K562 (cell line): ENCODE data around the gene PMPCB. TPM values are rescaled to one million over a fixed set of nuclear protein-coding genes. Genes with fewer than 3 reads are reported as not detected.

Source experiments
- FOSL1 ChIP-seq: fragments of 200-800 bp; sonication (Bioruptor generic); conservative IDR thresholded peaks from 2 replicates; pipeline ENCODE4 v1.6.1; 2016; ENCODE audit warnings: missing genetic modification characterization, missing compliant biosample characterization
- GMEB1 ChIP-seq: fragments of 250-450 bp; sonication (Bioruptor Pico); IDR thresholded peaks from 2 replicates; pipeline ENCODE4 v1.4.0; 2020; ENCODE audit warnings: mild to moderate bottlenecking
- HDAC2 ChIP-seq: fragments of 450-650 bp; IDR thresholded peaks from 2 replicates; pipeline ENCODE4 v1.6.1; 2016; ENCODE audit warnings: mild to moderate bottlenecking
- HNRNPK ChIP-seq: fragments of 200-400 bp; formaldehyde crosslinking; IDR thresholded peaks from one replicate; pipeline ENCODE4 v1.6.1; 2018; ENCODE audit warnings: mild to moderate bottlenecking, low read depth, low read length; ENCODE audit not compliant: poor library complexity, severe bottlenecking
- PKNOX1 ChIP-seq: fragments of 450-650 bp; IDR thresholded peaks from 2 replicates; pipeline ENCODE4 v1.6.1; 2016
- RBM25 ChIP-seq: fragments of 200-400 bp; formaldehyde crosslinking; IDR thresholded peaks from 2 replicates; pipeline ENCODE4 v1.6.1; 2018; ENCODE audit warnings: low read length, low read depth, moderate library complexity; ENCODE audit not compliant: severe bottlenecking
- SRF ChIP-seq, 2 experiments: fragments of 250-450, 450-650 bp in 1 of 2; sonication (Bioruptor Pico) in 1 of 2; sonication (generic) in 1 of 2; formaldehyde crosslinking; IDR thresholded peaks; 2 replicates each; pipeline versions ENCODE4 v1.5.0 to v1.5.1; 2020 to 2022; ENCODE audit warnings: mild to moderate bottlenecking in 1 of 2, missing genetic modification reagents in 1 of 2
- ZBED1 ChIP-seq: IDR thresholded peaks from 2 replicates; pipeline ENCODE4 v1.6.1; 2014
- ZKSCAN1 ChIP-seq: fragments of 150-350 bp; IDR thresholded peaks from 2 replicates; pipeline ENCODE4 v1.6.1; 2016; ENCODE audit warnings: low read depth, low read length
- ZNF134 ChIP-seq: fragments of 250-450 bp; sonication (Bioruptor Pico); conservative IDR thresholded peaks from 2 replicates; pipeline ENCODE4 v1.4.0; 2020
- ZNF408 ChIP-seq: fragments of 250-450 bp; sonication (Bioruptor Pico); IDR thresholded peaks from 2 replicates; pipeline ENCODE4 v1.4.0; 2020; ENCODE audit warnings: low read depth, mild to moderate bottlenecking, moderate library complexity
- polyA plus RNA-seq, 8 experiments: library from polyadenylated mRNA; depleted of rRNA in 4 of 8; stranded (reverse) in 5 of 8; unstranded in 3 of 8; fragments of >200 nt; fragmentation: Nextera tagmentation in 2 of 8; fragmentation: Illumina TruSeq in 1 of 8; extraction: Ambion mirVana in 2 of 8; extraction: Trizol in 1 of 8; gene quantifications; 2 replicates each; pipeline versions ENCODE4 v1.2.1 to v1.2.3, GENCODE V29; 2011 to 2014; ENCODE audit warnings: inconsistent platforms in 1 of 8, missing spikeins in 1 of 8
- total RNA-seq, 7 experiments: library from RNA; depleted of rRNA in 6 of 7; stranded (reverse); fragments of >200 nt in 6 of 7; fragmentation: Illumina TruSeq in 2 of 7; extraction: Trizol in 2 of 7; gene quantifications; 2 replicates each; pipeline versions ENCODE4 v1.2.1 to v1.2.3, GENCODE V29; 2011 to 2021; ENCODE audit warnings: low replicate concordance in 1 of 7
- TF ChIP-seq, protein P1 (sequence below): fragments of 450-650 bp; IDR thresholded peaks from 2 replicates; pipeline ENCODE4 v1.6.1; 2016; ENCODE audit warnings: low read depth
- TF ChIP-seq, protein P2 (sequence below), 3 experiments: IDR thresholded peaks in 2 of 3; conservative IDR thresholded peaks in 1 of 3; 2 replicates each; pipeline ENCODE4 v1.5.1; 2011 to 2012; ENCODE audit warnings: low read length in 3 of 3, mild to moderate bottlenecking in 3 of 3, control low read depth in 2 of 3, improper control_type of control experiment in 1 of 3, inconsistent platforms in 1 of 3, low read depth in 1 of 3, mixed read lengths in 1 of 3, moderate library complexity in 1 of 3; ENCODE audit not compliant: insufficient read depth in 2 of 3
- TF ChIP-seq, protein P3 (sequence below): fragments of 250-450 bp; sonication (Bioruptor Pico); IDR thresholded peaks from 2 replicates; pipeline ENCODE4 v1.9.0; 2021; ENCODE audit warnings: mild to moderate bottlenecking

Gene PMPCB
- total and polyA plus RNA-seq, 9 of the 15 experiments (the other 6 are each of a cell fraction or from before 2014, with no cell fraction given), result 61.2 to 209 (median 105) TPM

- TF ChIP-seq GMEB1 (no peak; the same call in 1 of the 2 replicates), ZNF408 (CRISPR knock-in tag) (no peak), HDAC2 (peak; percentile 70; the same call in 1 of the 2 replicates), FOSL1 (tag) (0 out of 2 replicates have a peak, but pooled peaks have one; percentile 17), SRF (CRISPR knock-in tag; IDR thresholded peaks at IDR 0.05) (no peak), ZNF134 (CRISPR knock-in tag) (no peak), RBM25 (no peak), HNRNPK (no peak), ZBED1 (no peak), ZKSCAN1 (peak; percentile 73; the same call in 1 of the 2 replicates), PKNOX1 (peak; percentile 53)
- TF ChIP-seq, protein P1, sequence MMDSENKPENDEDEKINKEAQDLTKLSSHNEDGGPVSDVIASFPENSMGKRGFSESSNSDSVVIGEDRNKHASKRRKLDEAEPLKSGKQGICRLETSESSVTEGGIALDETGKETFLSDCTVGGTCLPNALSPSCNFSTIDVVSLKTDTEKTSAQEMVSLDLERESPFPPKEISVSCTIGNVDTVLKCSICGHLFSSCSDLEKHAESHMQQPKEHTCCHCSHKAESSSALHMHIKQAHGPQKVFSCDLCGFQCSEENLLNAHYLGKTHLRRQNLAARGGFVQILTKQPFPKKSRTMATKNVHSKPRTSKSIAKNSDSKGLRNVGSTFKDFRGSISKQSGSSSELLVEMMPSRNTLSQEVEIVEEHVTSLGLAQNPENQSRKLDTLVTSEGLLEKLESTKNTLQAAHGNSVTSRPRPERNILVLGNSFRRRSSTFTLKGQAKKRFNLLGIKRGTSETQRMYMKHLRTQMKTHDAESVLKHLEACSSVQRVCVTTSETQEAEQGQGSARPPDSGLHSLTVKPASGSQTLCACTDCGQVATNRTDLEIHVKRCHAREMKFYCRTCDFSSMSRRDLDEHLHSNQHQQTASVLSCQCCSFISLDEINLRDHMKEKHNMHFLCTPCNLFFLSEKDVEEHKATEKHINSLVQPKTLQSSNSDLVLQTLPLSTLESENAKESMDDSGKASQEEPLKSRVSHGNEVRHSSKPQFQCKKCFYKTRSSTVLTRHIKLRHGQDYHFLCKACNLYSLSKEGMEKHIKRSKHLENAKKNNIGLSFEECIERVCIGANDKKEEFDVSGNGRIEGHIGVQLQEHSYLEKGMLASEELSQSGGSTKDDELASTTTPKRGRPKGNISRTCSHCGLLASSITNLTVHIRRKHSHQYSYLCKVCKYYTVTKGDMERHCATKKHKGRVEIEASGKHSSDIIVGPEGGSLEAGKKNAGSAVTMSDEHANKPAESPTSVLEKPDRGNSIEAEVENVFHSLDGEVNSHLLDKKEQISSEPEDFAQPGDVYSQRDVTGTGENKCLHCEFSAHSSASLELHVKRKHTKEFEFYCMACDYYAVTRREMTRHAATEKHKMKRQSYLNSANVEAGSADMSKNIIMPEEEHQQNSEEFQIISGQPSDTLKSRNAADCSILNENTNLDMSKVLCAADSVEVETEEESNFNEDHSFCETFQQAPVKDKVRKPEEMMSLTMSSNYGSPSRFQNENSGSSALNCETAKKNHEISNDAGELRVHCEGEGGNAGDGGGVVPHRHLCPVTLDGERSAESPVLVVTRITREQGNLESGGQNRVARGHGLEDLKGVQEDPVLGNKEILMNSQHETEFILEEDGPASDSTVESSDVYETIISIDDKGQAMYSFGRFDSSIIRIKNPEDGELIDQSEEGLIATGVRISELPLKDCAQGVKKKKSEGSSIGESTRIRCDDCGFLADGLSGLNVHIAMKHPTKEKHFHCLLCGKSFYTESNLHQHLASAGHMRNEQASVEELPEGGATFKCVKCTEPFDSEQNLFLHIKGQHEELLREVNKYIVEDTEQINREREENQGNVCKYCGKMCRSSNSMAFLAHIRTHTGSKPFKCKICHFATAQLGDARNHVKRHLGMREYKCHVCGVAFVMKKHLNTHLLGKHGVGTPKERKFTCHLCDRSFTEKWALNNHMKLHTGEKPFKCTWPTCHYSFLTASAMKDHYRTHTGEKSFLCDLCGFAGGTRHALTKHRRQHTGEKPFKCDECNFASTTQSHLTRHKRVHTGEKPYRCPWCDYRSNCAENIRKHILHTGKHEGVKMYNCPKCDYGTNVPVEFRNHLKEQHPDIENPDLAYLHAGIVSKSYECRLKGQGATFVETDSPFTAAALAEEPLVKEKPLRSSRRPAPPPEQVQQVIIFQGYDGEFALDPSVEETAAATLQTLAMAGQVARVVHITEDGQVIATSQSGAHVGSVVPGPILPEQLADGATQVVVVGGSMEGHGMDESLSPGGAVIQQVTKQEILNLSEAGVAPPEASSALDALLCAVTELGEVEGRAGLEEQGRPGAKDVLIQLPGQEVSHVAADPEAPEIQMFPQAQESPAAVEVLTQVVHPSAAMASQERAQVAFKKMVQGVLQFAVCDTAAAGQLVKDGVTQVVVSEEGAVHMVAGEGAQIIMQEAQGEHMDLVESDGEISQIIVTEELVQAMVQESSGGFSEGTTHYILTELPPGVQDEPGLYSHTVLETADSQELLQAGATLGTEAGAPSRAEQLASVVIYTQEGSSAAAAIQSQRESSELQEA, result no peak
- TF ChIP-seq, protein P2, sequence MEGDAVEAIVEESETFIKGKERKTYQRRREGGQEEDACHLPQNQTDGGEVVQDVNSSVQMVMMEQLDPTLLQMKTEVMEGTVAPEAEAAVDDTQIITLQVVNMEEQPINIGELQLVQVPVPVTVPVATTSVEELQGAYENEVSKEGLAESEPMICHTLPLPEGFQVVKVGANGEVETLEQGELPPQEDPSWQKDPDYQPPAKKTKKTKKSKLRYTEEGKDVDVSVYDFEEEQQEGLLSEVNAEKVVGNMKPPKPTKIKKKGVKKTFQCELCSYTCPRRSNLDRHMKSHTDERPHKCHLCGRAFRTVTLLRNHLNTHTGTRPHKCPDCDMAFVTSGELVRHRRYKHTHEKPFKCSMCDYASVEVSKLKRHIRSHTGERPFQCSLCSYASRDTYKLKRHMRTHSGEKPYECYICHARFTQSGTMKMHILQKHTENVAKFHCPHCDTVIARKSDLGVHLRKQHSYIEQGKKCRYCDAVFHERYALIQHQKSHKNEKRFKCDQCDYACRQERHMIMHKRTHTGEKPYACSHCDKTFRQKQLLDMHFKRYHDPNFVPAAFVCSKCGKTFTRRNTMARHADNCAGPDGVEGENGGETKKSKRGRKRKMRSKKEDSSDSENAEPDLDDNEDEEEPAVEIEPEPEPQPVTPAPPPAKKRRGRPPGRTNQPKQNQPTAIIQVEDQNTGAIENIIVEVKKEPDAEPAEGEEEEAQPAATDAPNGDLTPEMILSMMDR (IDR thresholded peaks at IDR 0.05 in 2 of 3, conservative IDR thresholded peaks at IDR 0.05 in 1 of 3; ENCODE audit: insufficient read depth in 2 of 3, low read depth in 1 of 3, low read length in 3 of 3), result no peak
- TF ChIP-seq, protein P3, sequence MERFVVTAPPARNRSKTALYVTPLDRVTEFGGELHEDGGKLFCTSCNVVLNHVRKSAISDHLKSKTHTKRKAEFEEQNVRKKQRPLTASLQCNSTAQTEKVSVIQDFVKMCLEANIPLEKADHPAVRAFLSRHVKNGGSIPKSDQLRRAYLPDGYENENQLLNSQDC (CRISPR knock-in tag), result 0 out of 2 replicates have a peak, but pooled peaks have one; percentile 24
Observed at GRCh38 chr7:103347507-103348267, 50.5 kb downstream of the PMPCB start, which contains the start of gene PSMC2 (continued).
